ENCODE measurements around the gene ZNF92.
"Not testable (repeated sequence)": the region's sequence is repeated elsewhere in the genome, so short reads cannot be mapped to it uniquely, and the experiment has no call there.

The ZNF92 gene

DNA sequence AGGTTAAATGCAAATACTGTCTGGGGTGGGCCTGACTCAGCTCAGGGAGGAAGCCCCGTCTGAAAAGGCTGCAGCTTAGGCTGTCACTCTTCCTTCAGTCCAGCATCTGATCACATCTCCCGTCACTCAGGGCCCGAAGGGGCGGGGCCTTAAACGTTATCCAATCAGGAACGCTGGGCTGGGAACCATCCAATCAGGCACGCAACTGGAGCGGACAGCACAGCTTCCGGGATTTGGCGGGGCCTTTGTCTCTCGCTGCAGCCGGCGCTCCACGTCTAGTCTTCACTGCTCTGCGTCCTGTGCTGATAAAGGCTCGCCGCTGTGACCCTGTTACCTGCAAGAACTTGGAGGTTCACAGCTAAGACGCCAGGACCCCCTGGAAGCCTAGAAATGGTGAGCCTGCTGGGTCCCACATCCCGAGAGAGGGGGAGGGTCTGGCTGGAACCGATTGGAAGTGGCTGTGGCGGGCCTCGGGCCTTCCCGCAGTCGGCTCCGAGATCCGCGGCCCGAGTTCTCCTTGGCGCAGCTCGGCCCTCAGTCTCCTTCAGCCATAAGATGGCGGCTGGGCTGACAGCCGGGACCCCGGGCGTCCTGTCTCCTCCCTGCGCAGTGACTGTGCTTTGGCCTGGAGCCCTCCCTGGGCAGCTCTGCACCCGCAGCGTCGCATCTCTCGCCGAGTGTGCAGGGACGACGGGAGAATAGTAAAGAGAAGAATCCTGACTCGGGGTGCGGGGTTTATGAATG is at the start of gene ZNF92:
Gene ZNF92 (plus strand): TSS at position 248 of the 744 bp plus-strand sequence. CDS start 143 bp downstream, at position 391.
- peak; percentile 98 for DNase-seq
- peak within 1 kb of the TSS; percentile 95 for H3K4me3 ChIP-seq (ENCODE audit: low read depth, low read length)
- TF ChIP-seq, protein P1, sequence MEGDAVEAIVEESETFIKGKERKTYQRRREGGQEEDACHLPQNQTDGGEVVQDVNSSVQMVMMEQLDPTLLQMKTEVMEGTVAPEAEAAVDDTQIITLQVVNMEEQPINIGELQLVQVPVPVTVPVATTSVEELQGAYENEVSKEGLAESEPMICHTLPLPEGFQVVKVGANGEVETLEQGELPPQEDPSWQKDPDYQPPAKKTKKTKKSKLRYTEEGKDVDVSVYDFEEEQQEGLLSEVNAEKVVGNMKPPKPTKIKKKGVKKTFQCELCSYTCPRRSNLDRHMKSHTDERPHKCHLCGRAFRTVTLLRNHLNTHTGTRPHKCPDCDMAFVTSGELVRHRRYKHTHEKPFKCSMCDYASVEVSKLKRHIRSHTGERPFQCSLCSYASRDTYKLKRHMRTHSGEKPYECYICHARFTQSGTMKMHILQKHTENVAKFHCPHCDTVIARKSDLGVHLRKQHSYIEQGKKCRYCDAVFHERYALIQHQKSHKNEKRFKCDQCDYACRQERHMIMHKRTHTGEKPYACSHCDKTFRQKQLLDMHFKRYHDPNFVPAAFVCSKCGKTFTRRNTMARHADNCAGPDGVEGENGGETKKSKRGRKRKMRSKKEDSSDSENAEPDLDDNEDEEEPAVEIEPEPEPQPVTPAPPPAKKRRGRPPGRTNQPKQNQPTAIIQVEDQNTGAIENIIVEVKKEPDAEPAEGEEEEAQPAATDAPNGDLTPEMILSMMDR (IDR thresholded peaks at IDR 0.05; ENCODE audit: low read depth, low read length, missing control alignments), result no peak
- peaks cover 7% of the 10 kb centered on the region for H3K36me3 ChIP-seq (replicated peaks)
- in situ Hi-C loops (cut with HindIII; ENCODE audit: low pct_ligation_motif_present, low sequenced_read_pairs), result no loop called here
- peak within 1 kb of the TSS; percentile 91 for H3K27ac ChIP-seq
- H3K27me3 ChIP-seq (replicated peaks), result no peaks in the 10 kb centered on the region

DNA sequence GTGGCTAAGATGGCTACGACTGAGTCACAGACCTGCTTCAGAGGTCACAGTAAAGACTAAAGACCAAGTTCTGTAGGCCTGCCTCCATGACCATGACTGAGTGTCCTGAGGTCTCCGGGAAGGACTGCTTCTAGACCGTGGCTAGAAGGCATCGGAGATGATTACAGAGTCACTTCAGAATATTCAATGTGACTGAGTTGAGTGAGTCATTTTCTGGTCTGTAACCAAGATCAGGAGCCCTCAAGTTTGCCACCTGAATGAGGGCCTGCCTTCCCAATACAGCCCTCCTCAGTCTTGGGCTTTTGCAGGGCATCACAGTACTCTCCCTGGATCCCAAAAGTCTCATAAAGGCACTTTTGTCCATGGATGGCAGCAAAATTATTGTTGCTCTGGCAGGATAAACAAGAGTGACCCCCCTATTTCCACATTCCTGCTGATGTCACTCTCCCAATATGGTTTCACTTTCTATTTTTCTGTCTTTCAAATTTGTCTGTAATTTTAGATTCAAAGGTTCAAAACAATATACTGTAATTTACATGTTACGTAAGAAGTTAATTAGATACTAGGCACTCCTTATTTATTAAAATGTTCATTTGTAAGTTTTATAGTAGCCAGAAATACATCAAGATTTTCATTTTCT is 47.7 kb upstream of the ZNF92 start:
- TF ChIP-seq, protein P1 (IDR thresholded peaks at IDR 0.05; ENCODE audit: low read depth, low read length, missing control alignments), result no peak
- DNase-seq, result peak; percentile 20
- no peak overlapping the region for H3K4me3 ChIP-seq (ENCODE audit: low read depth, low read length)
- in situ Hi-C loops (cut with HindIII; ENCODE audit: low pct_ligation_motif_present, low sequenced_read_pairs), result no loop called here
- H3K27ac ChIP-seq, result peak overlapping the region; percentile 21
- no peaks in the 10 kb centered on the region for H3K36me3 ChIP-seq (replicated peaks)
- H3K27me3 ChIP-seq (replicated peaks), result no peaks in the 10 kb centered on the region

DNA sequence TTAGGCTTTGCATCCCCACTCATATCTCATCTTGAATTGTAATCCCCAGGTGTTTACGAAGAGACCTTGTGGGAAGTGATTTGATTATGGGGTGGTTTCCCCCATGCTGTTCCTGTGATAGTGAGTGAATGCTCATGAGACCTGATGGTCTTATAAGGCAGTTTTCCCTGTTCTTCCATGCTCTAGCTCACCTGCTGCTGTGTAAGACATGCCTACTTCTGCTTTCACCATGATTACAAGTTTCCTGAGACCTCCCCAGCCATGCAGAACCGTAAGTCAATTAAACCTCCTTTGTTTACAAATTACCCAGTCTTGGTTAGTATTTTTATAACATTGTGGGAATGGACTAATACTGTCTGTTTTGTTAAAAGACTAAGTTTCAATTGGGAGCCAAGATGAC is 35.3 kb upstream of the ZNF92 start:
- no peaks in the 10 kb centered on the region for H3K36me3 ChIP-seq (replicated peaks)
- H3K27me3 ChIP-seq (replicated peaks), result no peaks in the 10 kb centered on the region
- no peak overlapping the region for H3K4me3 ChIP-seq (ENCODE audit: low read depth, low read length)
- H3K27ac ChIP-seq, result no peak overlapping the region
- TF ChIP-seq, protein P1 (IDR thresholded peaks at IDR 0.05; ENCODE audit: low read depth, low read length, missing control alignments), result no peak
- in situ Hi-C loops (cut with HindIII; ENCODE audit: low pct_ligation_motif_present, low sequenced_read_pairs), result no loop called here
- no peak for DNase-seq

DNA sequence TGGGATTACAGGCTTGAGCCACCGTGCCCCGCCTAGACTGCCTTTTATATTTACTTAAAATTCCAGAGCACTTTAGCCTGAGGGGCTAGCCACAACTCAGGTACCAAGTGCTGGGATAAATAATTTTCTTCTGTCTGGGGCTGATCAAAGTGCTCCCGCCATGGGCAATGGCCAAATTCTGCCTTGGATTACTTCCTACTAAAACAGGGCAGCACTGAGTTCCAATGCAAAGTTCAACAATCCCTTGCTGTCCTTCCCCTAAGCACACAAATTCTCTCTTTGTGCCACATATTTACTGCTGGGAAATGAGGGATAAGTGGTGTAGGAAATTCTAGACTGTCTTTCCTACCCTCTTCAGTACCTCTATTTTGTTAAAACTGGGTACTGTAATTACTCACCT is 34.4 kb upstream of the ZNF92 start:
- Histone ChIP-seq H3K27me3 (replicated peaks) (no peaks in the 10 kb centered on the region), H3K36me3 (replicated peaks) (no peaks in the 10 kb centered on the region), H3K27ac (no peak overlapping the region), H3K4me3 (ENCODE audit: low read depth, low read length) (no peak overlapping the region)
- TF ChIP-seq, protein P1 (IDR thresholded peaks at IDR 0.05; ENCODE audit: low read depth, low read length, missing control alignments), result no peak
- in situ Hi-C loops (cut with HindIII; ENCODE audit: low pct_ligation_motif_present, low sequenced_read_pairs), result no loop called here
- no peak for DNase-seq

DNA sequence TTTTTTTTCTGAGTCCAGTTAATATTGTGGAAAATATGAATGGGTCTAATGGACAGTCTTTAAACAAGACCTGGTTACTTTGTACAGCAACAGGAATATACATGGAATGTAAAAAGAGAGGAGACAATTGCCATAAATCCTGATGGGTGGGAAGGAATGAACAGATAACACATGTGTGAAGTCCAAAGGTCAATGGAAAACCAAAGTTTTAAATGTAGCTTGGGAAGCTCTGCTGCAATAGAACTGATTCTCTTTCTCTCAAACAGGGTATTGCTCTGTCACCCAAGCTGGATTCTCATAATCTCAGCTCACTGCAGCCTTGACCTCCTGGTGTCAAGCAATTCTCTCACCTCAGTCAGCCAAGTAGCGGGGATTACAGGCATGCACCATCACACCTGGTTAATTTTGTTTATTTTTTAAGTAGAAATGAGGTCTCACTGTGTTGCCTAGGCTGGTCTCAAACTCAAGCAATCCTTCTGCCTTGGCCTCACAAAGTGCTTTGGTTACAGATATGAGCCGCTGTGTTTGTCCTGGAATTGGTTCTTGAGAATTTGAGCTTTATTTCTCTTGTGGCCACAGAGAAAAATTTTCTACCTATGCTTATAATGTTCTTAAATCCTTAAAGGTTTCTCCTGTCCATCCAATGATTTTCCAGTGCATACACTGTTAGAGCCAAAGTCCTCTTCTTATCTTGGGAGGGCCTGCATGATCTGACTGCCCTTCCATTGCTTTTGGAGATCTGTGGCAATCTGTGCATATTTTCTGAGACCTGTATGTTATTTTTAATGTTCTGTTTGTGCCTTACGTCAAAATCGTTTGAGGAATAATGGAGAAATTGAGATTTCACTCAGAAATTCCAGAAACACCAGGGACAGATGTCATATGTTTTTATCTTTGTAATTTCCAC is 30.7 kb upstream of the ZNF92 start:
- Histone ChIP-seq H3K27ac (no peak overlapping the region), H3K36me3 (replicated peaks) (no peaks in the 10 kb centered on the region), H3K4me3 (ENCODE audit: low read depth, low read length) (no peak overlapping the region), H3K27me3 (replicated peaks) (no peaks in the 10 kb centered on the region)
- TF ChIP-seq, protein P1 (IDR thresholded peaks at IDR 0.05; ENCODE audit: low read depth, low read length, missing control alignments), result no peak
- no peak for DNase-seq
- in situ Hi-C loops (cut with HindIII; ENCODE audit: low pct_ligation_motif_present, low sequenced_read_pairs), result no loop called here

DNA sequence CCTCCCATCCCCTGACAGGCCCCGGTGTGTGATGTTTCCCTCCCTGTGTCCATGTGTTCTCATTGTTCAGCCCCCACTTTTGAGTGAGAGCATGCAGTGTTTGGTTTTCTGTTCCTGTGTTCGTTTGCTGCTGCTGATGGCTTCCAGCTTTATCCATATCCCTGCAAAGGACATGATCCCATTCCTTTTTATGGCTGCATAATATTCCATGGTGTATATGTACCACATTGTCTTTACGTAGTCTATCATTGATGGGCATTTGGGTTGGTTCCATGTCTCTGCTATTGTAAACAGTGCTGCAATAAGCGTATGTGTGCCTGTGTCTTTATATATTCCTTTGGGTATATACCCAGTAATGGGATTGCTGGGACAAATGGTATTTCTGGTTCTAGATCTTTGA is 29.1 kb upstream of the ZNF92 start:
- in situ Hi-C loops (cut with HindIII; ENCODE audit: low pct_ligation_motif_present, low sequenced_read_pairs); H3K27ac ChIP-seq; H3K27me3 ChIP-seq (replicated peaks); H3K36me3 ChIP-seq (replicated peaks); DNase-seq; H3K4me3 ChIP-seq (ENCODE audit: low read depth, low read length): not testable (repeated sequence)
